ENCODE data around the gene BEST1. TPM values are rescaled to one million over a fixed set of nuclear protein-coding genes. Genes with fewer than 3 reads are reported as not detected.

Gene BEST1
- total and polyA plus RNA-seq, 2 of the 13 experiments (the other 11 are each of a cell fraction or from before 2014, with no cell fraction given) = 0.09 to 0.65 TPM

DNA sequence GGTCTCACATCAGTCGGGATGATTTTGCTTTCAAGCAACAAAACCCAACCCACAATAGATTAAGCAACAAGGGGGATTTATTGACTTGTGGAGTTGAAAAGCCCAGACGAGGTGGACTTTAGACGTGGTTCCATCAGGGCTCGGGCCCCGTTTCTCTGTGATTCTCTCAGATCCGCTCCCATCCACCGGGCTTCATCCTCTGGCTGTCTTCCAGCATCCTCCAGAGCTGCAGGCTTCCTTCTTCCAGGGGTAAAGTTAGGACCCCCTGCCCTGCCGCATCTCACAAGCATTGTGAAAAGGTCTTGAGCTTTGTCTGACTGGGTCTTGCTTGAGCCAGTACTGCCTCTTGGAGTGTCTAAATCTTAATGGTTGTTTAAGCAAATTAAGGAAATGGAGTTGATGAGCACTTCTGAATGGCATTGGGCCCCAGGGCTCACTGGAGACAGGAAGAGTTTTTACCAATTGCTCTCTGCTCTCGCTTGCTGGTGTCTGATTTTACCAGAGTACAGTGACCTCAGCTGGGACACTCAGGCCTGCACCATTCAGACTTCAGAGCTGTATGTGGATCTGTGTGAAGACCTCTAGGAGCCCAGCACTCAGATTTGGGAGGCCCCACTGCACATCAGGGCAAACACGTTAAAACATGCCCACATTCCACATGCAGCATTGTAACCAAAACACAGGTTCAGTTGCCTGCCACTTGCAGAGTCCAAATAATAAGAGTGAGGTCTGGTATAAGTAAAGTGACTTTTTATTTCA, 30.8 kb downstream of the BEST1 start:
- 0% methylated on average over 2 of the region's 10 CpGs for WGBS (ENCODE audit: low lambda C conversion rate)
- DNase-seq (ENCODE audit: low spot score) (peak; percentile 95), FAIRE-seq (peak; percentile 80), ATAC-seq (peak; percentile 83)
- intact Hi-C loops (cut with micrococcal nuclease; ENCODE audit: unreplicated experiment) (loop anchor here (1.0 to 2.0 kb wide), 2 partner anchors 9 to 16 kb away; no protein-coding TSS in a partner anchor), in situ Hi-C loops (cut with HindIII; ENCODE audit: extremely low pct_ligation_motif_present, low pct_unique_long_range_greater_than_20kb) (no loop called here)
- ChIA-PET POLR2A (interaction anchor here (0.8 to 14.8 kb wide), 9 partner anchors 8 to 82 kb away, joined by 3 to 518 read pairs (median 6); partner anchors contain the start of gene FTH1), CTCF (ENCODE audit: low intra/inter-chr PET ratio, low total read pairs) (no interaction called here)
- no peaks in the 10 kb centered on the region for H4K20me1 ChIP-seq (ENCODE audit: insufficient read depth, low read length)
- H3K27me3 ChIP-seq (ENCODE audit: control insufficient read depth in 1 of 2, insufficient read depth in 2 of 2, low read length in 2 of 2) = no peaks in the 10 kb centered on the region
- peak overlapping the region; percentile 2 to 44 (median 2); a peak in 3 of 6 replicates for H3K4me3 ChIP-seq (replicated peaks in 1 of 3; ENCODE audit: insufficient read depth in 1 of 3, low read depth in 2 of 3, low read length in 3 of 3)
- peak overlapping the region; percentile 79 for H3K27ac ChIP-seq (ENCODE audit: extremely low read length, insufficient read depth, low read length)
- H2AFZ ChIP-seq (ENCODE audit: low read length) = no peak overlapping the region
- H3K9me3 ChIP-seq (ENCODE audit: low read length) = no peaks in the 10 kb centered on the region
- no peaks in the 10 kb centered on the region for H3K36me3 ChIP-seq (replicated peaks in 1 of 2; ENCODE audit: control insufficient read depth in 1 of 2, insufficient read depth in 2 of 2, low read length in 2 of 2)
- H3K9ac ChIP-seq (ENCODE audit: insufficient read depth, low read depth, low read length) = peak overlapping the region; percentile 54
- no peaks in the 10 kb centered on the region for H3K79me2 ChIP-seq (ENCODE audit: insufficient read depth, low read length)
- H3K4me2 ChIP-seq (ENCODE audit: low read depth, low read length) = peak overlapping the region; percentile 85
- BruUV-seq (replicated peaks) = TSS peak; percentile 67
- H3K4me1 ChIP-seq (ENCODE audit: insufficient read depth, low read length) = peaks cover 95% of the 10 kb centered on the region
- TF ChIP-seq ZNF468 (CRISPR knock-in tag; IDR thresholded peaks at IDR 0.05) (no peak), EZH2 (conservative IDR thresholded peaks at IDR 0.05; ENCODE audit: low read depth, low read length) (no peak), ZNF264 (CRISPR knock-in tag; IDR thresholded peaks at IDR 0.05) (peak; percentile 34; the same call in 1 of the 2 replicates), PAF1 (CRISPR knock-in tag; IDR thresholded peaks at IDR 0.05) (no peak), LCORL (IDR thresholded peaks at IDR 0.05) (no peak), LCORL (CRISPR knock-in tag; IDR thresholded peaks at IDR 0.05) (peak; percentile 74), ZNF136 (CRISPR knock-in tag; IDR thresholded peaks at IDR 0.05; ENCODE audit: low read depth) (no peak), ZFP90 (CRISPR knock-in tag; IDR thresholded peaks at IDR 0.05; ENCODE audit: borderline replicate concordance) (peak; percentile 31; the same call in 1 of the 2 replicates), MIER2 (CRISPR knock-in tag; IDR thresholded peaks at IDR 0.05) (peak; percentile 63), SNRNP70 (IDR thresholded peaks at IDR 0.05; ENCODE audit: low read depth, low read length) (no peak), ZNF558 (CRISPR knock-in tag; IDR thresholded peaks at IDR 0.05; ENCODE audit: borderline replicate concordance) (no peak), ZNF441 (CRISPR knock-in tag; IDR thresholded peaks at IDR 0.05; ENCODE audit: borderline replicate concordance) (peak; percentile 99), KDM4B (CRISPR knock-in tag; IDR thresholded peaks at IDR 0.05) (peak; percentile 54; the same call in 1 of the 2 replicates), SKI (IDR thresholded peaks at IDR 0.05; ENCODE audit: partially characterized antibody) (peak; percentile 75), HMG20A (CRISPR knock-in tag; IDR thresholded peaks at IDR 0.05; ENCODE audit: borderline replicate concordance) (peak; percentile 63; the same call in 1 of the 2 replicates), GZF1 (CRISPR knock-in tag; IDR thresholded peaks at IDR 0.05) (peak; percentile 56), NR2C2 (CRISPR knock-in tag; IDR thresholded peaks at IDR 0.05; ENCODE audit: borderline replicate concordance) (no peak; the same call in 1 of the 2 replicates), HDAC6 (IDR thresholded peaks at IDR 0.05; ENCODE audit: low read depth, low read length) (no peak)
- TF ChIP-seq, protein P1, sequence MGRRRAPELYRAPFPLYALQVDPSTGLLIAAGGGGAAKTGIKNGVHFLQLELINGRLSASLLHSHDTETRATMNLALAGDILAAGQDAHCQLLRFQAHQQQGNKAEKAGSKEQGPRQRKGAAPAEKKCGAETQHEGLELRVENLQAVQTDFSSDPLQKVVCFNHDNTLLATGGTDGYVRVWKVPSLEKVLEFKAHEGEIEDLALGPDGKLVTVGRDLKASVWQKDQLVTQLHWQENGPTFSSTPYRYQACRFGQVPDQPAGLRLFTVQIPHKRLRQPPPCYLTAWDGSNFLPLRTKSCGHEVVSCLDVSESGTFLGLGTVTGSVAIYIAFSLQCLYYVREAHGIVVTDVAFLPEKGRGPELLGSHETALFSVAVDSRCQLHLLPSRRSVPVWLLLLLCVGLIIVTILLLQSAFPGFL (CRISPR knock-in tag; IDR thresholded peaks at IDR 0.05) = no peak
- TF ChIP-seq, protein P2, sequence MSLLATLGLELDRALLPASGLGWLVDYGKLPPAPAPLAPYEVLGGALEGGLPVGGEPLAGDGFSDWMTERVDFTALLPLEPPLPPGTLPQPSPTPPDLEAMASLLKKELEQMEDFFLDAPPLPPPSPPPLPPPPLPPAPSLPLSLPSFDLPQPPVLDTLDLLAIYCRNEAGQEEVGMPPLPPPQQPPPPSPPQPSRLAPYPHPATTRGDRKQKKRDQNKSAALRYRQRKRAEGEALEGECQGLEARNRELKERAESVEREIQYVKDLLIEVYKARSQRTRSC (CRISPR knock-in tag; IDR thresholded peaks at IDR 0.05; ENCODE audit: low read depth) = no peak
- TF ChIP-seq, protein P3, sequence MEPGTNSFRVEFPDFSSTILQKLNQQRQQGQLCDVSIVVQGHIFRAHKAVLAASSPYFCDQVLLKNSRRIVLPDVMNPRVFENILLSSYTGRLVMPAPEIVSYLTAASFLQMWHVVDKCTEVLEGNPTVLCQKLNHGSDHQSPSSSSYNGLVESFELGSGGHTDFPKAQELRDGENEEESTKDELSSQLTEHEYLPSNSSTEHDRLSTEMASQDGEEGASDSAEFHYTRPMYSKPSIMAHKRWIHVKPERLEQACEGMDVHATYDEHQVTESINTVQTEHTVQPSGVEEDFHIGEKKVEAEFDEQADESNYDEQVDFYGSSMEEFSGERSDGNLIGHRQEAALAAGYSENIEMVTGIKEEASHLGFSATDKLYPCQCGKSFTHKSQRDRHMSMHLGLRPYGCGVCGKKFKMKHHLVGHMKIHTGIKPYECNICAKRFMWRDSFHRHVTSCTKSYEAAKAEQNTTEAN (CRISPR knock-in tag; conservative IDR thresholded peaks at IDR 0.05) = peak; percentile 54; the same call in 1 of the 2 replicates
